Cerebellar nuclear complex (tissue), 1 donor: ENCODE data around the gene F10.

Experiments used
- DNase-seq, 2 experiments: peaks; one replicate each; lab custom pipeline; 2025; lab: John Stamatoyannopoulos, UW

F10 gene

DNA sequence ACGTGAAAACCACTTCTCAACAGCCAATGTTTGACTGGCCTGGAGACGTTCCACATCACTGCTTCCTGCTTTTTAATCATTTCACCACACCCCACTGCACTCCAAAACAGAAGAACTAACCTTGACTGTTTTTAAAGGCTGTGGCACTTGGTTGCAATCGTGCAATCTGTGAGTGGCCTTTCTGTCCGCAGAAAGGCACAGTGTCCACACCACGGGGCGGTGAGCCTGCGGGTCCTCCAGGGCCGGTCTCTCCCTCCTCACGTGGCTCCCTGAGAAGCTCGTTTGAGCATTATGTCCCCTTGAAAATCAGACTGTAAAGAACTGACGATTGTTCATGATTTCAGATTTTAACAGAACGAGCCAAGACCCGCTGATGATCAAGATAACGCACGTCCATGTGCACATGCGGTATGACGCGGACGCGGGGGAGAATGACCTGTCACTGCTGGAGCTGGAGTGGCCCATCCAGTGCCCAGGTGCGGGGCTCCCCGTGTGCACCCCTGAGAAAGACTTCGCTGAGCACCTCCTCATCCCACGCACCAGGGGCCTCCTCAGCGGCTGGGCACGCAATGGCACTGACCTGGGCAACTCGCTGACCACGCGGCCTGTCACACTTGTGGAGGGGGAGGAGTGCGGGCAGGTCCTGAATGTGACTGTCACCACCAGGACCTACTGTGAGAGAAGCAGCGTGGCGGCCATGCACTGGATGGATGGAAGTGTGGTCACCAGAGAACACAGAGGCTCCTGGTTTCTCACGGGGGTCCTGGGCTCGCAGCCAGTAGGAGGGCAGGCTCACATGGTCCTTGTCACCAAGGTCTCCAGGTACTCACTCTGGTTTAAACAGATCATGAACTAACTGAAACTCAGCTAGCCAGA, 48.9 kb downstream of the F10 start:
- DNase-seq = no peak

DNA sequence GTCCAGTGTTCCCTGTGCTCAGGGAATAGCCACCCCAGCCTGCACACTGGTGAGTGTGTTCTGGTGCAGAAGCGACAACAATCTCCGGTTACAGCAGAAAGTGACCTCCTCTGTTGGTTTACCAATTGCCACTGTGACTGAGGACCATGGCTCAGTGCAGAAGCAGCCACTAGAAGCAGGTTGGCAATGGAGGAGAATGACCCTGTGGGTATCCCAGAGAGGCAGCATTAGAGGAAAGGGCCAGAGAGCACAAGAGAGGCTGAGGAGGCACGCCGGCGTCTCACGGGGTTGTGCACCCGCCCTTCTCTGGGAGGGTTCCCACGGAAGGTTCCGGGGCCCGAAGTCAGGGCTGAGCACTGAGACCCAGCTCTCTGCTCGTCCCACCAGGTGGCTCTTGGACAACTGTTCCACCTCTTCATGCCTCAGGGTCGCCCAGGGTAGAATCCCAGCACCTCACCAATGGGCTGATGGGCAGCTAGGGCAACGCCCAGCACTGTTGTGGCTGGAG, 49.9 kb downstream of the F10 start:
- no peak for DNase-seq

DNA sequence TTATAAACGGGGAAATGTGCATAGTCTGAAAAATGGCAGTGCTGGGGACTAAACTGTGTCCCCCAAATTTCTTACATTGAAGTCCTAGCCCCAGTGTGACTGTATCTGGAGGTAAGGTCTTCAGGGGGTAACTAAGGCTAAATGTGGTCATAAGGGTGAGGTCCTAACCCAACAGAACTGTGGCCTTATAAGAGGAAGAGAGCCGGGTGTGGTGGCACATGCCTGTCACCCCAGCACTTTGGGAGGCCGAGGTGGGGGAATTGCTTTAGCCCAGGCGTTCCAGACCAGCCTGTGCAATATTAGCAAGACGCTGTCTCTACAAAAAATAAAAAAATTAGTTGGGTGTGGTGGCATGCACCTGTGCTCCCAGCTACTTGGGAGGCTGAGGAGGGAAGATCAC, 53.7 kb downstream of the F10 start:
- no peak for DNase-seq

DNA sequence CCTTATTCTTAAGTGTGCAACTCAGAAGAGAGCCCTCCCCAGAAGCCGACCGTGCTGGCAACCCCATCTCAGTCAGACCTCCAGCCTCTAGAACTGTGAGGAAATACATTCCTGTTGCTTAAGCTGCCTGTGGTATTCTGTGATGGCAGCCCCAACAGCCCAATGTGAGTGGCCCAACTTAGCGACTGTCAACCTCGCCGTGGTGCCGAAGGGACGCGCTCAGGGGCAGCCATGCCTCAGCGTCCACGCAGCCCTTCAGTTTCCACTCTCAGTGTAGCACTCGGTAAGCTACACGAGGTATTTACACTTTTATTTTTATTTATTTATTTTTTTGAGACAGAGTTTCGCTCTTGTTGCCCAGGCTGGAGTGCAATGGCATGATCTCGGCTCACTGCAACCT, 54.2 kb downstream of the F10 start:
- DNase-seq = no peak

DNA sequence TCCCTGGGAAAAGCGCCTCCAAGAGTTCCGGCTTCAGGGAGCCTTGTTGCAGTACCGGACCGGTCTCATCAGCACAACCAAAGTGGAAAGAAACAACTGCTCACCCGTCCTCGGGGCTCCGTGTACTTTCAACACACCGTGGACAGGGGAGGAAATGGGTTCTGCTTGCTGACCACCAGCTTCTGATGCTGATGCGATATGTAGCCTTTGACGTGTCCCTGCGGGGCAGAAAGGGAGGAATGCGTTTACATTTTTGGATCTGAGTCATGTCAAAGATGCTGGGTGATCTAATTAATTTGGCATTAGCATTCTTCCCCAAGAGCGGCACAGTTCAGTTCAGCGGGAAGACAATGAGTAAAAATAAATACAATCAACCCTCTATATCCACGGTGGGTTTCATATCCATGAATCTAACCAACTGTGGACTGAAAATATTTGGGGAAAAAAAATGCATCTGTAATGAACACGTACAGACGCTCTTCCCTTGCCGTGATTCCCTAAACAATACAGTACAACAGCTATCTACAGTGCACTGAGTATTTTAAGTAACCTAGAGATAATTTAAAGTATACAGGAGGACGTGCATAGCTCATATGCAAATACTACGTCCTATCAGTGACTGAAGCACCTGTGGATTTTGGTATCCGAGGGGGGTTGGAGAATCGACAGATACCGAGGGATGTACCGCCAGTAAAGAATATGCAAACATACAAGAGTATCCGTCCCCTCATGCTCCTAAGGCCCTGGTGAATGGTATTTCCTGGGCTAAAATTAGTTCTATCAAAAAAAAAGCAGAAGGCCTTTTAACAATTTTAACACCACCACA, 55.7 kb downstream of the F10 start:
- DNase-seq = no peak

DNA sequence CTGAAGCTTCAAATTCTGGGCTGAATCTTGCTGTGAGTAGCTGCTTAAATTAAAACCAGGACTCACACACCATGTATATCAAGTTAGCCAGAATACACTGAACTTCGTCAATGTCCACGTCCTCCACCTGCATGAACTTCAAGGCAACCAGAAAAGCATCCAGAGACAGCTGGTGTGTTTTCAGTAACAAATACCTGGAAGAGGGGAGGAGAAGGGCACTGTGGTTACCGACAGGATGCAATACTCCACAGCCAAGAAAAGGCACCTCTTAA, 56.2 kb downstream of the F10 start:
- DNase-seq = no peak

DNA sequence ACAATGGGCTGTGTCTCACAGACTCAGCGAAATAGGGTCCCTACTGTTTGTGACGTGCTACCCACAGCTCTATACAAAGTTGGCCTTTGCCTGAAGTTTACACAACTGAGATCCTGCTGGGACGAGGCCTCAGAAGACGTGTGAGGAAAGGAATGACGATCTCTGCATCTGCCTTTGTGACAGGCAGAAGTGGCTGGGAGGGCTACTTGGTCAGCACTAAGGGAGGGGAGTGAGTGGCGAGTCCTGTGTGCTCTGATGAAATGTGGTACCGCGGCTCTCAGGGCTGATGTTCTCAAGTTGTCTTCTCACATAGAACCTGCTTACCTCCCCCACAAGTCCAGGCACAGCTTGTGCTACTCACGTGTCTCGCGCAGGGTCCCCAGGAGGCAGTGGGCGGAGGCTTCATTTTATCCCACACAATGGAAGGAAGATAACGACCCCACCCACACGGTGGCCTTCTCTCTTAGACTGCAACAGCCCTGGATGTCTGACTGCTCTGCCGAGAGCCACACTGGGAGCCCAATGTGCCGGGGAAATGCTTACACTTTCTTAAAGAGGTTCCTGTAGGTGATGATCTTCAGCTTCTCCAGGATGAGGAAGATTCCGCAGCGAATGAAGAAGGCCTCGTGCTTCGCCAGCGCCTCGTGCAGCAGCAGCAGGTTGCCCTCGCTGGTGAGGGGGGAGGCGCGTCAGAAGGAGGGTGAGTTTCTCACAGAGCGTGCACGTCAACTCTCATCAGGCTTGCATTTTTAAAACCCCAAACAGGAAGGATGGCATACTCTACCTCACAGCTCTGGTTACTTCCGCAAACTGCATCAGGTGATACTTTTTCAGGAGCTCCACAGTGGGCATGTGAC, 57.0 kb downstream of the F10 start:
- DNase-seq = no peak

DNA sequence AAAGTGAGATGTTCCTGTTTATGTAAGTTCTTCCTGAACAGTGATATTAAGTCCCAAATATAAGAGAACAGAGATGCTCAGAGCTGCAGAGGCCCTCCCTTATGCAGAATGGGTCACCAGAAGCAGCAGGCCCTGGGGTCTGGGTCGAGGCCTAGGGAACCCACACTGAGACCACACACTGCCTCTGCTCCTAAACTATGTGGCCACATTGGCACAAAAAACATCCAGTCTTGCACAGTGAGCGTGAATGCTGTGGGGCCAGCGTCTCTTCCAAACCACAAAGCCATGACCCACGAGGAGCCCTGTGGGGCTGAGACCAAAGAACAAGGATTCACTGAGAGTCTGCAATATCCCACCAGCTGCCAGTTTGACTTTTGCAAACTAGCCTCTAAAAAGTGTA, 59.4 kb downstream of the F10 start:
- no peak for DNase-seq

DNA sequence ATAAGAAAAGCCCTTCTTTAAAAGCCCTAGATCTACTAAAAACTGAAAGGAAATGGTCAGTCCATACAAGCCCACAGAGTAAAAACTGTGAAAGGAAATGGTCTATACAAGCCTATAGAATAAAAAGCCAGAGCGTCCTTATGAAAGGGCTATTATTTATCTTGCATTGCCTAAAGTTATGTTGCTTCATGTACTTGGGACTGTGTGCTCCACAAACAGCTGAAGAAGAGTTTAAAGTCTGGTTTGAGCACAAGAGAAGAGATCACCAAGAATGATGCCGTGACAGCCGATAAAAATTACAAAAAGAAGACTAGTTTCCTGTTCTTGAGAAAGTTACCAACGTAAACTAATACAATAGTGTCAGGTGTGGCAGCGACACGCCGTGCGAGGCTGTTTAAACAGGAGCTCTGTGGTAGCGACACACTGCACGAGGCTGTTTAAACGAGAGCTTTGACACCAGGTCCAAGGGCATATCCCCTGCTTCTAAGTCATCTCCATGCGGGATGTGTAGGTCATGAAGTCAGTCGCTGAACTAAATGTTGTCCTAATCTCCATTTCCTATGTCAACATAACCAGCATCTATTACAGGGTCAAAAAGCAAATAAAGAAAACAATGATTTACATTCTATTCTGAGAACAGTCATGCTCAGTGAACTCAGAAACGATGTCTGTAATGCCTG, 61.0 kb downstream of the F10 start:
- no peak for DNase-seq

DNA sequence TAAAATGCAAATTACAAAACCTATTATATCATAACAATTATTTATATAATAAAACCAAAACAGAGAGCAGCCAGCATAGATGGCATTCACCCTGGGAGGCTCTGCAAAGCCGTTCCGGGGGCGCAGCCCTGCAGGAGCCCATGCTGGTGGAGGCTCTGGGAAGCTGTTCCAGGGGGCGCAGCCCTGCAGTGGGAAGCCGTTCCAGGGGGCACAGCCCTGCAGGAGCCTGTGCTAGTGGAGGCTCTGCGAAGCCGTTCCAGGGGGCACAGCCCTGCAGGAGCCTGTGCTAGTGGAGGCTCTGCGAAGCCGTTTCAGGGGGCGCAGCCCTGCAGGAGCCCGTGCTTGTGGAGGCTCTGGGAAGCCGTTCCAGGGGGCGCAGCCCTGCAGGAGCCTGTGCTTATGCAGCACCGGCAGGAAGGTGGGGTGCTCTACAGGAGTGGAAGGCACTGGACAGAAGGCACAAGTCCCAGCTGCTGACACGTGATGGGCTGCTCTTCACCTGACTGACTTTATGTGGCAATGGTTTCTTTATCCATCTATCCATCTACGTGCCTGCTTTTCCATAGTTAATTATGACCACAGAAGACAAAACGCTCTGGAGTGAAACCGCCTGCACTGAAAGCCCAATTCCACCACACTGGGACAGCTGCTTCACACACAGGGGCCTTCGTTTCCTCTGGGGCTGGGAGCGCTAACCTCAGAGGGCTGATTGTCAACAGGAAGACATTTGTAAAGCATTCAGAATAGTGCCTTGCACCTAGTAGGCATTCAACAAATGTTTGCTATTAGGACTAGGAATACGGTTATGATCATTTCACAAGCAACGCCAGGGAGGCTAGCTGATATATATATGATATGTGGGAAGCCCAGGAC, 62.2 kb downstream of the F10 start:
- no peak for DNase-seq

DNA sequence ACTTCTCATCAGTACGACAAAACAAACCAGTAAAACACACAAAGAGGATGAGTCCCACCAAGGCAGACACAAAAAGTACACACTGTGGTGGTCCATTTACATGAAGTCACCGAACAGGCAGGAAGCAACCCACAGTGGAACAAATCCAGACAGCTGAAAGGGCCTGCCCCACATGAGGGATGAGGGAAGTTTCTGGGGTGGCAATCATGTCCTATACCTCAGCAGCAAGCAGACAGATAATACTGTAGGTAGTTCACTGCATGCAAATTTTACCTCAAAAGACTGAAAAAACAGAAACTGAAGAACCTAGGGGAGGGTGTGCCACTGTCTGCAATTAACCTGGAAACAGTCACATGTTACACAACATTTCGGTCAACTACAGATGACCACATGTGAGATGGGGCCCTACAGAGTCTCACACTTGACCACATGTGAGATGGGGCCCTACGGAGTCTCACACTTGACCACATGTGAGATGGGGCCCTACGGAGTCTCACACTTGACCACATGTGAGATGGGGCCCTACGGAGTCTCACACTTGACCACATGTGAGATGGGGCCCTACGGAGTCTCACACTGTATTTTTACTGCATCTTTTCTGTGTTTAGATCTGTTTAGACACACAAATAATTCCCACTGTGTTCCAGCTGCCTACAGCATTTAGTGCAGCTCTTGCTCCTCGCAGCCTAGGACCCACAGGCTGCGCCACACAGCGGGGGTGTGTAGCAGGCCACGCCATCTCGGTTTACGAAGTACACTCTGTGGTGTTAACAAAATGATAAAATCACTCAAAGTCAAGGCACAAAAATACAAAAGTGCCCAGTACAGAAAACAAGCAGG, 63.7 kb downstream of the F10 start:
- DNase-seq = no peak

DNA sequence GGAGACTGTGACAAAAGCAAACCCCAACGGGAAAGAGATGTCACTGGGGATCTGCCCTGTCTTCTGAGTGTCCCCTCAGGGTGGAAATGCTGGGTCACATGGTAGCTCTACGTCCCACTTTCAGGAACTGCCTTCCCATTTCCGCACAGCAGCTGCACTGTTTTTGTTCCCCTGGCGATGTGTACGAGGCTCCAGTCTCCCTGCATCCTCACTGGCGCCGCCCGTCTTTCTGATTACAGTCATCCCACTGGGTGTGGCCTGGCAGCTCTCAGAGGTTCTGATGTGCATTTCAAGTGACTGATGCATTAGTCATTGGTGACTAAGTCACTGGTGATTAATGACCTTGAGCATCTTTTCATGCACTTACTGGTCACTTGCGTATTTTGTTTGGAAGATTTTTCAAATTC, 64.7 kb downstream of the F10 start:
- no peak for DNase-seq

DNA sequence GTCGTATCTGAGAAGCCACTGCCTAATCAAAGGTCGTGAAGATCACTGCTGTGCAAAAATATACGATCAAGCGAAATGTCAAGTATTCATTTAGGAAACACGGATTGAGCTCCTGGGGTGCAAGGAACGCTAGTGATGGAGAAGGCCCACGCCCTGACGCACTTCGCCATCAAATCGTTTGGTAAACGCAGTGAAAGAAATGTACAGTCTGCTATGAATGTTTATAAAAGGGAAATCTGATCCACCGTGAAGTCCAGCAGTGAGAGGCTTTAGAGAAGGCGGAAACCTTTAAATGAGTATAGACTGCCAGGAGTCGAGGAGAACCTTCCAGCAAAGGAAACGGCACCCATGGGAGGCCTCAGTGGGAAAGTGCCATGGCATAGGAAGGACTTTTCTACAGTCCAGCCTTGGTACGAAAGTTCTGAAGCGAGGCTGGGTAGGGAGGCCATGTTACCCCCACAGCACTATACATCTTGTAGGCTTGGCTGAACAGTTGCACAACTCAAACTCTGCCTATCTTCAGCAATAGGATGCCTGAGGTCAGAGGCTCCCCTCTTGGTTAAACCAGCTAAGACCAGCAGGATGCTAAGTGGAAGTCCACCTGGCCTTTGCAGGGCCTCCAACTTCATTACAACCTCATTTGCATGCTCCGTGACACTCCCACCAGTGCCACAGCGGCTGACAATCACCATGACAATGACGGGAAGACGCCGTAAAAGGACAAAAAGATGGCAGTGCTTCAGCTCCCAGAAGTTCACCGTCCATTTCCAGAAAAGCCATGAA, 65.5 kb downstream of the F10 start:
- DNase-seq = no peak

DNA sequence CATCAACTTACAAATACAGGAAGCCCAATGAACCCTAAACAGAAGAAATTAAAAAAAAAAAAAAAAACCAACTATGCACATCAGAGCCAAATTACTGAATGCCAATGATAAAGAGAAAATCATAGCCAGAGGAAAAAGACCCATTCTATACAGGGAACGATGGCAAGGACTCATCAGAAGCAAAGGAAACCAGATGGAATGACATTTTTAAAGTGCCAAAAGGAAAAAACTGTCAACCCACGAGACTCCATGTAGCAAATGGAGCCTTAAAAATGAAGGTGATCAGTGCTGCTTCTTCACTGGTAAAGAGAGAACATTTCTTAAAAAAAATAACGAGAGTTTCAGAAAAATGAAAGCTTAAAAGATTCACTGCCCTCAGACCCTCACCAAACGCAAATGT, 67.6 kb downstream of the F10 start:
- DNase-seq = no peak

DNA sequence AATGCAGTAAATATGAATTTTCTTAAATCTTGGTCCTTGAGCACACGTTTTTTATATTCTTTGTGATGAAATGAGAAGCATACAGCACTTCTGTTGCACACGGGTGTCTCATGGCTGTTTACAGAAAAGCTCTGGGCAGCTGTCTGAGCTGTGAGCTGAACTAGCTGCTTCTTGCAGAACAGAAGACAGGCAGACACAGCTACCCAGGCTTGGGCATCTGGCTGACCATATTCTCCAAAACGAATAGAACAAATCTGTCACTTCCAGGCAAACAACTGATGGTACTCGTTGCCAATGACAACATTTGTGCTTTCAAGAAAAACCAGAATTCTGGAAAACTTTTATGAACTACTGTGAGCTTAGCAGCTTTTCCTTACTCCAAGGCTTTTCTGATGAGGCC, 69.7 kb downstream of the F10 start:
- no peak for DNase-seq

DNA sequence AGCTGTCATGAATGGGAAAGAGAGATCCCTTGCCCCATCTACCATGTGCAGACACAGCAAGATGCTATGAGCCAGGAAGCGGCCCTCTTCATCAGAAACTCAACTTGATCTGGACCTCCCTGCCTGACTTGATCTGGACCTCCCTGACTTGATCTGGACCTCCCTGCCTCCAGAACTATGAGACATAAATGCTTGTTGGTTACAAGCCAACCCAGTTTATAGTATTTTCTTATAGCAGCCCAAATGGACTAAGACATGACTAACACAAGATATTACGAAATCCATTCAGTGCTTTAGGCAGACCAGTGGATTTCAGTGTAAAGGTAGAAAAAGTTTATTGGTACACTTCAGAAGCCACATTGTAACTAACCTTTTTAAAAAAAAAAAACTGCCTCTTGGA, 70.3 kb downstream of the F10 start:
- no peak for DNase-seq

DNA sequence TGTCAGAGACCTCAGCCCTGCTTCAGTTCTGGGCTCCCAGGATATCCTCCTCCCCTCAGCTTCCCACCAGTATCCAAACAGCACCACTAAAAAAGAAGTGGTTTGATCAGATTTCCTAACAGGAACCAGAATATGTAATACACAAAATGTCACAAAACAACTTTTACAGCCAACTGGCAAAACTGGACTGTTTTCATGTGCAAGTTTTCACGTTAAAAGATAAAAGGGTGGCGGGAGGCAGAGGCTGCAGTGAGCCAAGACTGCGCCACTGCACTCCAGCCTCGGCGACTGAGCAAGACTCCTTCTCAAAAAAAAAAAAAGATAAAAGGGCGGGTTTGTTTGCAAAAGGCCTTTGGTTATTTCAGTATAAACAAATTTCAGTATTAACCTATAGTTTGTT, 72.8 kb downstream of the F10 start:
- no peak for DNase-seq

DNA sequence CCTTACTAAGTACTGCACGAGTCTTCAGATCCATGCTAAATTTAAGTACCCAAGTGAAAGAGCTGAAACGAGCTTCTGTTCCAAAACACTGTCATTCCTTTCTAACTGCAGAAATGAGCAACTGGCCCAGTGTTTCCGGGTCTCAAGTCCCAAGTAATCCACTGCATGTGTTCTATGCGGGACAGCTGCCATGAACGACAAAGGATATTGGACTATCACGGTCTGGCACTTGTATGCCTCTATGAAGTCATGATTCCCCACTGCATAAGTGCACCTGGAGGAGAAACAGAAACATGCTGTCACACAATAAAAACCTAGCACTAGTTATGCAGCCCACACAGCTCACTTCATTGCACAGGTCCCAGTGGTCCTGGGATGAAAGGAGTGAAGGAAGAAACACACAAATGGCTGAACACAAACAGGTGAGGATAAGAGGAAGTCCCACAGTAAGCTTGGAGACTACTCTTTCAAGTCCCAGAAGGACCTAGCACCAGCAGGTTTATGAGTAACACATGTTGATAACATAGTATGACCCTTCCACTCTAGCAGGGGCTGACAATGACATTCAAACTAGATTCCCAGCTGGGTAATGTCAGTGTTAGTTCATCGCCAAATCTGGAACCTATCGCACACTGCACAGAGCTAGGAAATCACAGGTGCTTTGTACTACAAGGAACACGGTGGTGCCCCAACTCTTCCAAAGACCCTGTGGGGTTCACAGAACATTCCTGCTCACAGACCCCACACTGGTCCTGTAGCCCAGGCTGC, 74.6 kb downstream of the F10 start:
- no peak for DNase-seq
